ENCODE measurements around the gene DSCAML1.

DNA sequence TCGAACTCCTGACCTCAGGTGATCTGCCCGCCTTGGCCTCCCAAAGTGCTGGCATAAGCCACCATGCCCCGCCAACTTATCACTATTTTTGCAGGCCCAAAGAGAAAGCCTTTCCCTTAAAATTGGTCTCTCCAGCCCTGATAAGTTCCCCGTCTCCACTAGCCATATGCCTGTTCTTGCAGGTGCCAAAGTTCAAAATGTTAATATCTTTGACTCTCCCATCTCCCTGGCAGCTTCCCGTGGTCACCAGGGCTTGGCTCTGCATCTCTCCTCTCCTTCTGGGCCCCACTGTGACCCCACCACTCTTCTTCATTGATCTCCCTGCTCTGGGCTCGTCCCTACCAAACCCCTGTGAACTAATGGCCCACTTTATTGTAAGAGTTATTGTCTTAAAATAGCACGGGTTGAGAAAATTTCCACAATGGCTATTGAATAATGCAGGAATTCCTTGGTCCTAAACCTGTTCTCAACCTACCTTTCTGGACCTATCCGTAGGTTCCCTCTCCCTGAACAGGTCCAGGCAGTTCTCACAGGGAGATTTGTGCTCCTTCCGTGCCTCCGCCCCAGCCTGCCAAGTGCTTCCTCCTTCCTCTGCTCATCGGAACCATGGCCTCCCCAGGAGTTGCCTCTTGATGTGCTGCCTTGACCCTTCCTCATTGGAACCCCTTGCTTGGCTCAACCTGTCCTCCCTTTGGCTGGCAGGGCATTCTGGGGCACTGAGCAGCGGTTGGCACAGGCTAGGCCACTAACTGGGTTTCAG, 147.5 kb downstream of the DSCAML1 start:
- TF ChIP-seq, protein P1, sequence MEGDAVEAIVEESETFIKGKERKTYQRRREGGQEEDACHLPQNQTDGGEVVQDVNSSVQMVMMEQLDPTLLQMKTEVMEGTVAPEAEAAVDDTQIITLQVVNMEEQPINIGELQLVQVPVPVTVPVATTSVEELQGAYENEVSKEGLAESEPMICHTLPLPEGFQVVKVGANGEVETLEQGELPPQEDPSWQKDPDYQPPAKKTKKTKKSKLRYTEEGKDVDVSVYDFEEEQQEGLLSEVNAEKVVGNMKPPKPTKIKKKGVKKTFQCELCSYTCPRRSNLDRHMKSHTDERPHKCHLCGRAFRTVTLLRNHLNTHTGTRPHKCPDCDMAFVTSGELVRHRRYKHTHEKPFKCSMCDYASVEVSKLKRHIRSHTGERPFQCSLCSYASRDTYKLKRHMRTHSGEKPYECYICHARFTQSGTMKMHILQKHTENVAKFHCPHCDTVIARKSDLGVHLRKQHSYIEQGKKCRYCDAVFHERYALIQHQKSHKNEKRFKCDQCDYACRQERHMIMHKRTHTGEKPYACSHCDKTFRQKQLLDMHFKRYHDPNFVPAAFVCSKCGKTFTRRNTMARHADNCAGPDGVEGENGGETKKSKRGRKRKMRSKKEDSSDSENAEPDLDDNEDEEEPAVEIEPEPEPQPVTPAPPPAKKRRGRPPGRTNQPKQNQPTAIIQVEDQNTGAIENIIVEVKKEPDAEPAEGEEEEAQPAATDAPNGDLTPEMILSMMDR (IDR thresholded peaks at IDR 0.05; ENCODE audit: low read depth, low read length): no peak
- no peak for TF ChIP-seq EZH2phosphoT487 (IDR thresholded peaks at IDR 0.05; ENCODE audit: low read depth)
